Medulla oblongata (tissue), 1 donor: ENCODE measurements around the gene CAMKK2.
A peak's percentile ranks its signal among the peaks of the same experiment; 100 is the strongest.
"Not testable (repeated sequence)": the region's sequence is repeated elsewhere in the genome, so short reads cannot be mapped to it uniquely, and the experiment has no call there.

Experiments used
- DNase-seq: peaks from one replicate; pipeline ENCODE4 v3.0.0-alpha.2; 2015; ENCODE audit errors: extremely low spot score

The CAMKK2 gene

GRCh38 chr12:121279507-121279915 lies 17.0 kb downstream of the CAMKK2 start:
- peak; percentile 71 for DNase-seq

DNA sequence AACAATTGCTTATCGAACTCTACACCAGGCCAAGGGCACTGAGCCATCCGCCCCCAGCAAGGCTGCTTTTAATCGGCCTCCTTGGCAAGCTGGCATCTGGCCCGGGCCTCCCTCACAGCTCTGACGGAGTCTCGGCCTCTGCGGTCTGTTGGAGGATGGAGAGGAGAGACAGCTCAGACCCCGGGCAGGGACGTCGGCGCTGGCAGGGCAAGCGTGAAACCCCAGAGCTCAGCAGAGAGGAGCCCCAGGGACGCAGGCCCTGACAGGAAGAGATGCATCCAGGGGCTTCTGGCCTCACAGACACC lies 17.5 kb downstream of the CAMKK2 start:
- no peak for DNase-seq

- DNase-seq: peak; percentile 17
Observed at GRCh38 chr12:121278169-121279070, 18.1 kb downstream of the CAMKK2 start.

- no peak for DNase-seq
Observed at GRCh38 chr12:121277374-121277759, 19.1 kb downstream of the CAMKK2 start.

GRCh38 chr12:121274036-121274763 lies 22.3 kb downstream of the CAMKK2 start:
- no peak for DNase-seq

- DNase-seq: no peak
Observed at GRCh38 chr12:121273364-121273896, 23.1 kb downstream of the CAMKK2 start.

DNA sequence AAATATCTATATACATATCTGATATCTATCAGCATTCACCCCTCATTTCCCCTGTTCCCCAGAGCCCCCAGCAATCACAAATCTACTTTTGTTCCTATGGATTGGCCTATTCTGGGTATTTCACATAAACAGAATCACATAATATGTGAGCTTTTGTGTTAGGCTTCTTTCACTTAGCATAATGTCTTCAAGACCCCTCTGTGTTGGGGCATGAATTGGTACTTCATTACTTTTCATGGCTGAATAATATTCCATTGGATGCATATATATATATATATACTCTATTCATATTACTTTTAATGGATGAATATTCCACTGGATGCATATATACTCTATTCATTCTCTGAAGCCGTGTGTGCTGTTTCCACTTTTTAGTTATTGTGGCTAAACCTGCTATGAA lies 28.7 kb downstream of the CAMKK2 start:
- no peak for DNase-seq

DNA sequence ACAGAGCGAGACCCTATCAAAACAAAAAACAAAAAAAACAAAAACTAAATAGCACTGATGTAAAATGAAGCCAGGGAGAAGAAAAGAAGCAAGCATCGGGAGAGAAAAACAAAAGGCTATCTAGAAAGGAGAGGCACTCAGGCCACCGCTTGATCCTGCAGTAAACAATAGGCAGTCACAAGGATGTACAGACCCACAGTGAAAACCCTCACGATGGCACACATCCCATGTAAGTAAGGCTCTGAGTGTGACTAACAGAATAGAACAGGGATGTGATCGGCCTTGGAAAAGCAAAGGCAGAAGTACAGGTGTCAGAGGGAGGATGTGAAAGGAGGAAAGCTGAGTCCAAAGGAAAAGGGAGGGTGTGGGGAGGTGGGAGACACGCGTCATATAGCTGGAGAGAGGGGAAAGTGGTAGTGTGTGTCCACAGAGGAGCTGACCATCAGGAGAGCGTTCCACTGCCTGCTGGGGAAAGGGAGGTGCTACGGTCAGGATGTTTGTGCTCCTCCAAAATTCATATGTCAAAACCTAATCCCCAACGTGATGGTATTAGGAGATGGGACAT lies 31.5 kb downstream of the CAMKK2 start:
- peak; percentile 60 for DNase-seq

DNA sequence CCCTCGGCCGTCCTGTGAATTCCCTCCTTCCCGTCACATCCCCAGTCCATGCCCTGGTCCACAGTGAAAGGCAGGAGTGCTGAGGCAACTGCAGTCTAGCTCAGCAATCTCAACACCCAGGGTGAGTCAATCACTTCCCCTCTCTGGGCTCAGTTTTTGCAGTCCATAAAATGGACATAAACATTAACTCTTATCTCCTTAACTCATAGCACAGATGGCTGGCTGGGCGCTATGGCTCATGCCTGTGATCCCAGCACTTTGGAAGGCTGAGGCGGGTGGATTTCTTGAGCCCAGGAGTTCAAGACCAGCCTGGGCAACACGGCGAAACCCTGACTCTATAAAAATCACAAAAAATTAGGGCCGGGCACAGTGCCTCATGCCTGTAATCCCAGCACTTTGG lies 32.4 kb downstream of the CAMKK2 start:
- DNase-seq: no peak

GRCh38 chr12:121263206-121263935 lies 33.1 kb downstream of the CAMKK2 start:
- DNase-seq: no peak

DNA sequence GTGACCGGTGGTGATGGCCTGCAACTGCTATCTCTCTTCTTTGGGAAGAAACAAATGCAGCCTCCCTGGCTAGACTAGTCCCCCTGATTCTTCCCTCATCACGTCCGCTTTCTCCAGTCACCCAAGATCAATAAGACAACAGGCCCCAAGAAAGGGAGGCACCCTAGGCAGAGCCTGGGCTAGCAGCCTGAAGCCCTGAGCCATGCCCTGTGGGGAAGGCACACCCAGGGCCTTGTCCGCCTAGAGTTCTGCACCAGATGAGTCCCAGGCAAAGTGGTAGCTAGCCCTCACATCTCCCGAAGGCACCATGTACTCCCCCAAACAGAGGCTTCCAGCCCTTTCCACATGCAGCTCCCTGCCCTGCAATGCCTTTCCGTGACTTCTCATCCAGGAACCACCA lies 35.1 kb downstream of the CAMKK2 start:
- no peak for DNase-seq

- no peak for DNase-seq
Observed at GRCh38 chr12:121260091-121260490, 36.4 kb downstream of the CAMKK2 start.

GRCh38 chr12:121259074-121259473 lies 37.4 kb downstream of the CAMKK2 start:
- DNase-seq: no peak

- not testable (repeated sequence) for DNase-seq
Observed at GRCh38 chr12:121257704-121258449, 38.6 kb downstream of the CAMKK2 start.

- DNase-seq: no peak
Observed at GRCh38 chr12:121255433-121255832, 41.1 kb downstream of the CAMKK2 start.

- DNase-seq: no peak
Observed at GRCh38 chr12:121253638-121254335, 42.7 kb downstream of the CAMKK2 start.

- DNase-seq: no peak
Observed at GRCh38 chr12:121252712-121253345, 43.7 kb downstream of the CAMKK2 start.

GRCh38 chr12:121251838-121252237 lies 44.7 kb downstream of the CAMKK2 start:
- DNase-seq: no peak

DNA sequence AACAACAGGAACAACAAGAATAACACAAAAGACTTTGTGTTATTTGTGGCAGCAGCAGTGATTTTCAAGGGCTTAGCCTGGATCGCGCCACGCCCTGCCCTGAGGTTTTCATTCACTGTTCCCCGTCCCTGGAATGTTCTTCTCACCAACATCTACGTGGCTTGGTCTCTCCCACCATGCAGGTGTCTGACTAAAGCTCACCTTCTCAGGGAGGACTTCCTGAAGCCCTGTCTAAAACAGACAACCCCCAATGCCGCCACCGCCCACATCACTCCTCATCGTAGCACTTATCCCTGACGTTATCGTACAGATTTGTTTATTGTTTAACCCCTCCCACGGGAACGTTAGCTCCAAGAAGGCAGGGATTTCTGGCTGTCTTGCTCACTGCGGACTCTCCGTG lies 46.1 kb downstream of the CAMKK2 start:
- DNase-seq: no peak

GRCh38 chr12:121248622-121249021 lies 47.9 kb downstream of the CAMKK2 start:
- no peak for DNase-seq
